H4 (cell line): Measurements from ENCODE around the gene TGFB3. TPM values are rescaled to one million over a fixed set of nuclear protein-coding genes. Genes with fewer than 3 reads are reported as not detected.
"Not testable (repeated sequence)": the region's sequence is repeated elsewhere in the genome, so short reads cannot be mapped to it uniquely, and the experiment has no call there.

Experiments used
- DNase-seq: peaks from one replicate; pipeline ENCODE4 v3.0.0-alpha.2; 2015; ENCODE audit warnings: low spot score
- total RNA-seq: library from RNA; depleted of rRNA; stranded (reverse); fragments of >200 nt; shearing (Covaris generic); gene quantifications from 2 replicates; pipeline ENCODE4 v1.2.3, GENCODE V29; 2014; rRNA removed

TGFB3 gene
- total RNA-seq, result 1.0 and 2.3 TPM in 2 replicates

DNA sequence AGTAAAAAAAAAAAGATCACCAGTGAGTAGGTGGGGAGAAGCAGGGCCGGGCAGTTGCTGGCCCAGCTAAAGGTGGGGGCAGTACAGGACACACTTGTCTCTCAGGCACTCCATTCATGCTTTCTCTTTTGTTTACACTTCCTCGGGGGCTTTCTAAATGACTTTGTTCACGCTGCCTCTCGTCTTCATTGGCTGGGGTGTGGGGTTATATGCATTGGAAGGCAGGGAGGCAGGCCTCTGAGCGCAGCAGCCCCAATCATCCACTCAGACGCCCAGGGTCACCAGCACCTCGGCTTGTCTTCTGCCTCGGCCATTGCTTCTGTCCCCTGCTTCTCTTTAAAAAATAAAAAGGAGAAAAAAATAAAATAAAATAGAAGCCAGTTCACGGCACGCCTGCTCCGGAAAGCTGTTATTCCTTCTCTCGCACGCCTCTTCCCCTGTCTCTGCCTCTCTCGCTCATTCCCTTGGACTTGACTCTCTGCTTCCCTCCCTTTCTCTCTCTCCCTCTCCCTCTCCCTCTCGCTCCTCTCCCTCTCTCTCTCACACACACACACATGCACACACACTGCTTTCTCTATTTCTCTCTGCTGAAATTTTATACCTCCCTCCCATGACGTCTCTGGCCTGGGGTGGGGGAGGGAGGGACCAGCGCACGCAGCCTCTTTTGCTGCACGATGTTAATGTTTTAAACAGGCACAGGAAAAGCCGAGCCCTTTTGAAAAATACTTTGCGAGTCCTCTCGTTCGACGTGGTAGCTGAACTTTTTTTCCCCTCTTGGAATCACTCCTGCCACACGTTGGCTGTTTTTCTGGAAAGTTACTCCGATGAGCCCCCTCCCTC lies at the start of gene TGFB3:
TSS of gene TGFB3 (minus strand) at position 570 of the 840 bp plus-strand sequence. CDS start 1,102 bp downstream, outside the sequence.
- peak; percentile 87 for DNase-seq

DNA sequence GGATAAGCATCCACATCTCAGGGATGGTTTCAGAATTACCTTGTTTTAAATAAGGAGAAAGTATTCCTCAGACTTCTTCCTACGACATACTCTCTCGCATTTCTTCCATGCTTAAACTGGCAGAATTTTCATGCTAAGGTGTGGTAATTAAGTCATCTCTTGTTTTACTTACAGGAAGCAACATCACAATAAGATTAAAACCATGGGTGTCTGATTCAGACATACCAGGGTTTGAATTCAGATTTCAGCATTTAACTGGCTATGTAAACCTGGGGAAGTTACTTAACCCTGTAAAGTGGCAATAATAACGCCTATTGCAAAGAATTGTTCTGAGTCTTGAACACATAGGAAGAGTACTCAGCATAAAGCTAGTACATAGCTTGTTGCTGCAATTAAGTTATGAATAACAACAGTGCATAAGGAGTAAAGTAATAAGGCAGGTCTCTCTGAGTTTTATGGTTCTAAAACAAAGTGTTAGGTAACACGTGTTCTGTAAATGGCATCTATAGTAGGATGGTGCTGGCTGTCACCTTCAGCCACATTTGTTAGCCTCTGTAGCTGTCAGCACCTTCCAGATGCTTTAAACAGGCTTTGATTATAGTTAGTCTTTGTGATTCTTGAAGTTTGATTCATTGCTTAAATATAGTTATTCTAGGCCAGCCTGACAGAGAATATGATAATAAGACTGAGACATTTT lies 42.6 kb upstream of the TGFB3 start:
- DNase-seq, result no peak

DNA sequence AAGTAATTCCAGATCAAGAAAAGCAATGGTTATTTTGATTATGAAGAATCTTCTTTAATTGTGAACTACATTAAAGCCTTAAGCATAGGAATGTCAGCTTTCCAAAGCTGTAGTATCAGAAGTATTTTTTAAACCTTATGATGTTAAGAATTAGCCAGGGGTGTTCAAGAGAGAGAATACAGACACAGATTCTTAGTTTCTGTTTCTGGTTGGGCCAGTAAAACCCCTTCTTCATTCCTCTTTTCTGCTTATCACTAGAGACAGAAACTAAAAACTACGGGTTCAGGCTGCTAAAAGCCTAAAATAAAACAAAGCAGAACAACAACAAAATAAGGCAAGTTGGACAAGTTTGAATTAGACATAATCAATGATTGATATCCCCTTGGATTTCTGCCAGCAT lies 42.0 kb upstream of the TGFB3 start:
- DNase-seq, result no peak

DNA sequence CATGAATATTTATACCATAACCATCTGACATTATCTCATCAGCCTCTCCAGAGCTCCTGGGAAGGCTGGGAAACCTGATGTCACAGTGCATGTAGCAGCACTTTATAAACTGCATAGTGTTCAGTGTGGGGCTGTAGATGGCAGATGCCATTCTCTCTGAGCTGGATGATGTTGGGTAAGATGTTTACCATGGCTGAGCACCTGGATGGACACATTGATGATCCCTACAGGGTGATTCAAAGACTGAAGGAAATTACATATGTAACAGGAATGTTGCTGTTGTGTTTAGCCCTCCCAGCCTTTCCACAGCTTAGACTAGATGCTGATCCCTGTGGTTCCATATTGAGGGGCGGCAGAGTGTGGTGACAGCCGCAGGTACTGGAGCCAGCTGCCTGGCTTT lies 41.2 kb upstream of the TGFB3 start:
- no peak for DNase-seq

DNA sequence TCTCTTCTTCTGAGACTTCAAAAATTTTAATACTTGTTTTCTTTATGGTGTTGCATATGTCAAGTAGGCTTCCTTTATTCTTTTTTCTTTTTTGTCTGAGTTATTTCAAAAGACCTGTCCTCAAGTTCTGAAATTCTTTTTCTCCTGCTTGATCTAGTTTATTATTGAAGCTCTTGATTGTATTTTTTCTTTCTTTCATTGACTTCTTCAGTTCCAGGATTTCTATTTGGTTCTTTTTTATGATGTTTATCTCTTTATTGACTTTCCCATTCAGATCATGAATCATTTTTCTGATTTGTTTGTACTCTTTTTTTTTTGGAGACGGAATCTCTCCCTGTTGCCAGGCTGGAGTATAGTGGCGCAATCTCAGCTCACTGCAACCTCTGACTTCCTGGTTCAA lies 37.9 kb upstream of the TGFB3 start:
- DNase-seq, result no peak

DNA sequence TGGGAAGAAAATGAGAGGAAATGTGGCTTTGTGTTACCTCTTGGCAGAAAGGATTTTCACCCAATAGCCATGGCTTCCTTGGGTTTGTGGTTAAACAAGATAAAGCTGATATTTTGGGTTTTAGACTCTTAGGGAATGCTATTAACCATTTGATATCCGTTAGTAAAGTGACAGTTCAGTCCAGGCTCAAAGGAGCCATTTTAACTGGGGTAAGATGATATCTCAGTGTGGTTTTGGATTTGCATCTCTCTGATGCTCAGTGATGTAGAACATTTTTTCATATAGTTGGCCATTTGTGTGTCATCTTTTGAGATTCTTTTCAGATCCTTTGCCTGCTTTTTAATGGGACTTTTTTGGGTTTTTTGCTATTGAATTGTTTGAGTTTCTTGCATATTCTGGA lies 33.9 kb upstream of the TGFB3 start:
- DNase-seq, result no peak

DNA sequence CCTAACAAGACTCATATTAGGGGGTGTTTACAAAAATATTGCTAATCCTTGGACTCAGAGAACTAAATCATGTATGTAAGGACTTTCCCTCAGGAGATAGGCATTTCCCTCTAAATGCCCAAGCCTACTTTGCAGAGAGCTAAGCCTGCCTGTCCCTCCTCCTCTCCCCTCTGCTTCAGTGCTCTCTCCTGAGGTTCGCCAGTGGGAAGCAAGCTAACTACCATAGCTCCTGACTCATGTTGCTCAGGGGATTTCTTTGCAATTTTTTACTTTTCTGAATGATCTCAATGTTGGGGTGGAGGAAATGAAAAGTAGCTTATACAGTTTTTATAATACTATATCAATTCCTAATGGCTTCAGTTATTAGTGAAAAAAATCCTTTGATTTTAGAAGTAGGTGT lies 33.4 kb upstream of the TGFB3 start:
- DNase-seq, result no peak

DNA sequence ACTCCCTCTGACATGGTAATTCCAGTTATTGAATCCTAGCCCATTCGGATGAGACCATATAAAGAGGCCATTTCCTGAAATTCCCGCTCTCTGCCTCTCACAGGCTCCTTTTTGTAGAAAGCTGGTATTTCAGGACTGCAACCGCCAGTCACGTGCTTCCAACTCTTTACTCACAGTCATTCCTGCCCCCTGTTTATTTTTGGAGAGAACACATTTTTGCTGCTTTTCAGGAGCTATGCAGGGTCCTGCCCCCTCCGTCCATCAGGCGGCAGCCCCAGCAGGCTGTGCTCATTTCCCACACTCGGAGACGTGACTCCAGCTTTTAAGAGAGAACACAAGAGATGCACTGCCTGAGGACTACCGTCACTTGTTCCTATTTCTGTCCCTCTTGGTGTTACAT lies 30.6 kb upstream of the TGFB3 start:
- DNase-seq, result no peak

DNA sequence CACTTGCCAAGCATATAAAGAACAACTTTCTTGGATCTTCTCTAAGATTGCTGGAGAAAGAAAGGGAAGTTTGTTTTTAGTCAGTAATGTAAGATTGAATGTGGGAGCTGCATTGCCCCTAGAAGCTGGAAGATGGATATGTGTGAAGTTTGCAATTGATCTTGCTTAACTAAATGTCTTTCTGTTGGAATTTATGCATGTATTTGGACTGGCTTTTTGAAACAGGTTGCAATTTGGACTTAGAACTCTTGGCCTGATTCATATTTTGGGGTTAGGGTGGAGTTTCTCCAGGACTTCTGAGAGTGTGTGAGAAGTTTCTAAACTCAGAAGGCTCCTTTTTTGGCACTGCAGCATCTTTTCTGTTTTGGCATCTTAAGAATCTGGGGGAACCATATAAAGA lies 30.1 kb upstream of the TGFB3 start:
- no peak for DNase-seq

DNA sequence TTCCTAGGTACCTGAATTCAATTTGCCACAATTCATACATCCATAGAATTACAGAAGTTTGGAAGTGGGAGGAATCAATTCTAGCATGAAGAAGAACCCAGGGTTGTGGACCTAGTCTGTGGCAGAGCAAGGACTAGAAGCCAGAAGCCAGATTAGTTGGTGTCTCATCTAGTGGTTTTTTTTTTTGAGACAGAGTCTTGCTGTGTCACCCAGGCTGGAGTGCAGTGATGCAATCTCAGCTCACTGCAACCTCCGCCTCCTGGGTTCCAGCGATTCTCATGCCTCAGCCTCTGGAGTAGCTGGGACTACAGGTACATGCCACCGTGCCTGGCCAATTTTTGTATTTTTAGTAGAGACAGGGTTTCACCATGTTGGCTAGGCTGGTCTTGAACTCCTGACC lies 27.8 kb upstream of the TGFB3 start:
- not testable (repeated sequence) for DNase-seq

DNA sequence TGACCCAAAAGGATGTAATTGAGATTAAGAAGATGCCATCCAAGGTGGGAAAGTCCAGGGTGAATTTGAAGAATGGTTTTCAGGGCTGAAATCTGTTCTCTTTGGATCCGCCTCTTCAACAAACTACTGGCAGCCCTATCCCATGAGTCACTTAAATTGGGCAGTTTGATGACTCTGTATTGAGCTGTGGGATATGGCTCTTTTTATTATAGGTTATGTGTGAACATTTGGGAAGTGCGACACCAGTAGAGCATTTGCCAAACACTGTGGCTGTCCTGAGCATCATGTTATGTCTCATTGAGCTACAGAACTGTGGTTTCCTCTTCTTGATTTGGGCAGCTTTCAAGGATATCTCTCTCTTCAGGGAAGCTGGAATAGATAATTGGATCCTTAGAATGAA lies 26.1 kb upstream of the TGFB3 start:
- no peak for DNase-seq

DNA sequence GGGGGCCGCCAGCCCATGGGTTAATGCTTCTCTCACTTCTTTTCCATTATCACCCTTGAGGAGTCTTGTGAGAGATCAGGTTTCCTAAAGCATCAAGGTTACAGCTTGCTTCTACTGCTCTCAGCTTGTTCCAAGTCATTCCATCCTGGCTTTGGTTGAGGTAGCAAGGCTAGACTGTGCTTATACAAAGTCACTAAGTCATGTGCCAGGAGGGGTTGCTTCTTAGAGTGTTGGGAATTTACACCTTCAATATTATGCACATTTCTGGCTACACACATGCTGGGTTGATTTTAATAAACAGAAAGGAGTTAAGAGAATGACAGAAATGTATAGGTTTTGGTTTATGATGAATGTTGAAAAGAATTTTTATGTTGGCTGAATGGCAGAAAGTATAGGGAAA lies 25.6 kb upstream of the TGFB3 start:
- DNase-seq, result no peak

DNA sequence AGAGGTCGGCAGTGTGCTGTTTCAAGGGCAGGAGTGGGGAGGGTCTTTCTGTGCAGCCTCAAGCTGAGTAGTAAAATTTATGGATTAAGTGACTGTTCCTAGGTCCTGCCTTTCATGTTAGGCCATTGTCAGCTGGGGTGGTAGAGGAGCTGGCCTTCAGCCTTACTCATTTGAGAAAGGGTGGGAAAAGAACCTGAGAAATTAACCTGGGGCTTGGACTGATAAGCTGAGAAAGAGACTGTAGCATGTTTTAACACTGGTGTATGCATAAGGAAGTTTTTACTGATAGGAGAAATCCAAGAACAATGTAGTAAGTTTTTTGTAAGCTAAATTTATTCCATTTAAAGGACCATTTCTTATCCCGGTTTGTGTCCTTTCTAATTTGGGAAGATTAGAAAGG lies 24.5 kb upstream of the TGFB3 start:
- no peak for DNase-seq

DNA sequence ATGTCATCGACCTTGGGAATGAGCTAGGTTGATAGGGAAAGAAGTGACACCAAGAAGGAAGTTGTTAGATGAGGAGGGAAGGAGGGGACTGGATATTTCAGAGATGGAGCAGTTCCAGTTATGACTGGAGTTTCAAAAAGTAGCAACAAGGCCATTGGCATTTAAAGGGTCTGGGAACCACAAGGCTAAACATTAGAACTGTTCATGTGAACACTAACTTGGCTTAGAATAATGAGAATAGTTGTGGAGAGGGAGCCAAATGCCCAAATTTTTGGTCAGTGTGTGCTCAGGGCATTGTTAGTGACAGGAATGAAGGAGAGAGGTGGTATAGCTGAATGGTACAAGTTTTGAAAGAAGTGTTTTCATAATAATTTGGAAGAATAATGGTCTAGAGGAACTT lies 20.6 kb upstream of the TGFB3 start:
- DNase-seq, result no peak

DNA sequence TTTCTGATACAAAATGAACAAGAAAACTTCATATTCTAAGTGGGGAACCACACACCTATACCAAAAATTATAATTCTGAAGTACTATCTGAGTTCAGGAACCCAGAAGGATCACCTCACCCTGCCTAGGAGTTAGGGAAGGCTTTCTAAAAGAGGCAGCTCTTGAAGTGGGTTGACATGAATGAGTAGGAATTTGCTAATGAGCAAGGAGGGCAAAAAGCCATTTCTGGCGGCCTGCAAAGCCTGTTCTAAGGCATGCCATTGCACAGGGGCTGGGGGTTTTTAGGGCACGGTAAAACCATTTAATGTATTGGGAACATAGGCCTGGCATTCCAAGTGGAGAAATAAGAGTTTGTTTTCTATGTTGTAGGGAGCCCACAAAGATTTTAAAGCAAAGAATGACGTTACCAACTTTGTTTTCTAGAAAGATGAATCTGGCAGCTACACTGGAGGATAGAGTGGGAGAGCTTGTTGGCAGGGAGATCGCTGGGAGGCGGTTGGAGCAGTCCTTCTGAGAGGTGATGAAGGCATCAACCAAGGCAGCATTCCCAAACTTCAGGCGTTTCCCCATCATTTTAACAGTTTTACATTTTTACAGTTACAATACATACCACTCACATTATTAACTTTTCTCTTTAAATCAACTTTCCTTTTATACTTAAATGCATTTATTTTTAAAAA lies 17.9 kb upstream of the TGFB3 start:
- no peak for DNase-seq

DNA sequence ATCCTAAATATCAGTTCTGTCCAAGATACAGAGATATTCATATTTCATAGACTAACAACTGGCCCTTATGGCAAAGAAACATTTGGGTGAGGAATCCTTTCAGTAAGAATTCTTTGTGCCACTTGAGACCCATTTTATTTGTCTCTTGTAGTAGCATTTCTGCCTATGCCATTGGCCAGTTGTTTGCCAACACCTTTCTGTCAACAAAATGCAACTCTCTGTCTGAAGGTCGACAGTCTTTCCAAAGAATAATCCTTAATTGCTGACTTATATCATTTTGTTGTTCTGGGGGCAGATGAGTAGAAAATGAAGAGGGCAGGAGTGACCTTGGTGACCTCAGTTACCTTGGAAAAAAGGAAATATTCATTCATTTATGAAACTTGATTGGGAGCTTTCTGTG lies 14.7 kb upstream of the TGFB3 start:
- no peak for DNase-seq

DNA sequence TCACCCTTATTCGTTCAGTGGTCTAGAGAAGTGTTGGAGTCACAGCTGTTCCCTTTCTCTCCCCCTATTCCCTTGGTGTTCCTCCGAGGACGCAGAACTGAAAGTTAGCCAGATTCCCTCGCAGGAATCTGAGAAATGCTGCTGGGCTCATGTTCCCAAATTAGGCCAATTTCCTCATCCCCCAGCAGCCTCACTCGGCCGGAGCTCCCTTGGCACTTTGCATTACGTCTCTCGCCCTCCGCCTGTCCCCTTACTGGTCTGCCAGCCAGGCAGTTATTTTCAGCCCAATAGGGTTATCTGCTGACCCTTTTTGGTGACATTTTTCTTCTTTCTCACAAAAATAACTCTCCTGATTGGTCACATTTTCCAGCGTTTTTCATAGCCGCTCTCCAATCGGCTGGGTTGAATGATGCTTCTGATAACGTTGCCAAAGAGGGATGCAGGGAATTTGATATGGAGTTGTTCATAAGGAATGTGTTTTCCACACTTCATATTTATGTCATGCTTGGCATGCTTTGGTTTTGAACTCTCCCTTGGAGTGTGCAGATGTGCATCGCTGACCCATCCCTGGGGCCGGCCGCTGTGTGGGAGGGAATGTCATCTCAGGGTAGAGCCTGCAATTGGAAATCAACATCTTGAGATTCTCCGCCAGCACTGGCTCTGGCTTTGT lies 13.7 kb upstream of the TGFB3 start:
- DNase-seq, result no peak

DNA sequence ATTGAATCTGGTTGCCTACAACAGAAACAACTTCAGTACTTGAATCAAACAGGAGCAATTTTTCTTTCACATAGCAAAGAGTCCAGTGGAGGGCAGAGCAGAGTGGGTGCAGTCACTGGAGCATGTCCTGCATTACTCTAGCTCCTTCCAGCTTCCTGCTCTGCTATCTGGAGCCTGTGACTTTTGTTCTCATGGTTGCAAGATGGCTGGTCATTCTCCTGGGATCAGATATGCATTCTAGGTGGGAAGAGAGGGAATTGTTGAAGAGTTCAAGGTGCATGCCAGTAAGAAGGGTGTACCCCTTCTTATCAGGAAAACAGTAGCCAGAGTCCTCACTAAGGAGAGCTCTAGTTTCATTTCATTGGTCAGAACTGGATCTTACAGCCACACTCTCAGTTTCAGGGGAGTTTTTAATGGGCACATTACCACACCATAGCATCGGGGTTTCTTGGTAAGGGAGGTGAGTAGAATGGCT lies 11.8 kb upstream of the TGFB3 start:
- DNase-seq, result no peak

DNA sequence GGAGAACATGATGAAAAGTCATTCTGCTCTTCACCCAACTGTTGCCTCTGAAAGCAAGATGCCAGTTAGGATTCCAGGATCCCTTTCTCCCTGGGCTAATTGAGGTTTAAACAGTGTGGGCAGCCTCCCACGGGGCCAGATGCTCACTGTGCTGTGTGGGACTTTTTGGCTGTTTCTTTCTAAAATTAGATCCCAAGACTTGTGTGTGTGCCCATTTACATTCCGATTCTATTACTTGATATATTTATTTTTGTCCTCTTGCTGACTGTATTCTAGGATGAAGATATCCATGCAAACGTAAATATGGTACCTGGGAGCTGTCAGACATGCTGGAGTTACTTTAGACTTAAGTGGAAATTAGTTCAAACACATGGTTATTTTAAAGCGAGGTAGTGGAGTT lies 10.0 kb upstream of the TGFB3 start:
- no peak for DNase-seq

DNA sequence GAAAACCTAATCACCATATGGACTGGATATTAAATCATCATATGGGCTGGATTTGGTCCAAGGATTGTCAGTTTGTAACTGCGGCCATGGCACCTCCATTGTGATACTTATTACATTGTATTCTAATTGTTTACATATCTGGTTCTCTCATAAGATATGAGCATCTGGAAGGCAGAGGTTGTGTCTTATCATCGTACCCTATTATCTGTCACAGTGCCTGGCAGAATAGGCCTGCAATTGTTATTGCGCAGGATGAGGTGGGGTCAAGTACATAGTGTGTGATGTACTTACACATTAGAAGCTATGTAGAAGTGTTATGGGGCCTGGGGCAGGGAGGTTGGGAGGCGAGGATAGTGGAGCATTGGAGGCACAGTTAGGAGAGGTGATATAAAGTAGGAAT lies 8.5 kb upstream of the TGFB3 start:
- no peak for DNase-seq

DNA sequence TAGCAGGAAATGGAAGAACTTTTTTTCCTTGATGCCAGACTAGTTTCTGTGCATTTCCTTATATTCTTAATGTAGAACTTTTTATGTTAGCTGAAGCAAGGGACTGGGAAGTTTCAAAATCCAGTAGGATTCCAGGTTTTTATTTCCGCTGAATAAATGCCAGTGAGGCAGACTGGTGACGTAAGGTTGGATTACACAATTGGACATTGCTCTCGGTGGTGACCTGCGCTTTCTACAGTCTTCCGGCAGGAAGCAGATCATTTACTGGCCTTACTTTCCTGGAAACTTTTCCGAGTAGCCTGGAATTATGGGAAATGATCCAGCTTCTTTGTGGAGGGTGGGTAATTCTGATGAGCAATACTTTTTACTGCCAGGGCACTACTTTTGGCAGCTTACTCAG lies 7.3 kb upstream of the TGFB3 start:
- no peak for DNase-seq
